SU-DHL-6 (cell line): ENCODE data around the gene MRO.

ENCODE experiments used
- CTCF ChIP-seq: fragments of 200-600 bp; sonication (generic); IDR thresholded peaks from one replicate; pipeline ENCODE4 v1.5.1; 2017; ENCODE audit warnings: antibody characterized with exemption, mild to moderate bottlenecking, low read length, moderate library complexity; ENCODE audit not compliant: insufficient read depth, poor library complexity, severe bottlenecking
- EZH2phosphoT487 ChIP-seq: fragments of 200-600 bp; sonication (generic), shearing (Covaris generic); conservative IDR thresholded peaks from 2 replicates; pipeline ENCODE4 v1.6.1; 2018; ENCODE audit warnings: mild to moderate bottlenecking, antibody characterized with exemption, low read length, moderate library complexity, mixed read lengths

DNA sequence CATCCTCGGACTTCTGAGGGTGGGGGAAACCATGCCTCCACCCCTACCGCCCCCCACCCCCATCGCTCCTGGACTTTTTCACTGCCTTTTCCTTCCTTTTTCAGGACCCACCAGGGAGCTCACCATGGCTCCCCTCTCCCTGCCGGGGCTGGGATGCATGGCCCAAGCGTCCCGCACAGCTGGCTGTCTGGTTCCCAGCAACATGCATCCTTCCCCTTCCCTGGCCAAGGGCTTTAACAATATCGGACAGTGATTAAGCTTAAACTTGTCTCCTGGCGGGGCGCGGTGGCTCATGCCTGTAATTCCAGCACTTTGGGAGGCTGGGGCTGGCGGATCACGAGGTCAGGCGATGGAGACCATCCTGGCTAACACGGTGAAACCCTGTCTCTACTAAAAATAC lies 44.1 kb downstream of the MRO start:
- TF ChIP-seq CTCF (no peak), EZH2phosphoT487 (no peak)
